CD14-positive monocyte (primary cell): ENCODE data around the gene ARID4B. TPM values are rescaled to one million over a fixed set of nuclear protein-coding genes. Genes with fewer than 3 reads are reported as not detected.

Experiments used
- DNase-seq, 3 donors: peaks; one replicate each; pipeline ENCODE4 v3.0.0-alpha.2; 2011 to 2022
- H2AFZ ChIP-seq: 2 replicates; pipeline ENCODE4 v1.6.0; 2012; ENCODE audit warnings: mild to moderate bottlenecking, low read depth, low read length, inconsistent platforms; ENCODE audit not compliant: insufficient read depth, poor library complexity, severe bottlenecking
- H3K27ac ChIP-seq, 2 donors: 1 replicate in 1 of 2; 2 replicates in 1 of 2; pipeline ENCODE4 v1.5.1; 2012 to 2013; ENCODE audit warnings: low read length in 2 of 2, control low read depth in 1 of 2, inconsistent platforms in 1 of 2, low read depth in 1 of 2, mild to moderate bottlenecking in 1 of 2
- H3K27me3 ChIP-seq, 2 donors: one replicate each; pipeline versions ENCODE4 v1.6.0 to v1.6.1; 2011 to 2013; ENCODE audit warnings: low read length in 2 of 2; ENCODE audit not compliant: control insufficient read depth in 2 of 2, insufficient read depth in 2 of 2
- H3K36me3 ChIP-seq, 2 donors: replicated peaks in 1 of 2; 1 replicate in 1 of 2; 2 replicates in 1 of 2; pipeline versions ENCODE4 v1.5.1 to v1.6.1; 2012 to 2013; ENCODE audit warnings: low read length in 2 of 2, control low read depth in 1 of 2, inconsistent platforms in 1 of 2, mild to moderate bottlenecking in 1 of 2; ENCODE audit not compliant: insufficient read depth in 2 of 2, control insufficient read depth in 1 of 2
- H3K4me1 ChIP-seq, 2 donors: 1 replicate in 1 of 2; 2 replicates in 1 of 2; pipeline versions ENCODE4 v1.5.1 to v1.6.1; 2012 to 2013; ENCODE audit warnings: low read length in 2 of 2, control low read depth in 1 of 2, inconsistent platforms in 1 of 2, mild to moderate bottlenecking in 1 of 2, moderate library complexity in 1 of 2; ENCODE audit not compliant: insufficient read depth in 2 of 2, control insufficient read depth in 1 of 2
- H3K4me2 ChIP-seq: replicated peaks from 2 replicates; pipeline ENCODE3; 2012; ENCODE audit warnings: low read length, moderate library complexity, mild to moderate bottlenecking; ENCODE audit not compliant: poor library complexity, severe bottlenecking; ENCODE audit errors: extremely low read depth
- H3K4me3 ChIP-seq, 3 experiments: fragments of 200-600 bp in 1 of 3; sonication (generic) in 1 of 3; replicated peaks in 1 of 3; 1 replicate in 2 of 3; 2 replicates in 1 of 3; pipeline ENCODE4 v1.5.1; 2011 to 2013; ENCODE audit warnings: low read length in 3 of 3, mild to moderate bottlenecking in 3 of 3, control low read depth in 2 of 3, low read depth in 2 of 3, inconsistent platforms in 1 of 3, moderate library complexity in 1 of 3
- H3K79me2 ChIP-seq: 2 replicates; pipeline ENCODE4 v1.6.0; 2012; ENCODE audit warnings: mild to moderate bottlenecking, control low read depth, inconsistent platforms, low read length, moderate library complexity; ENCODE audit not compliant: insufficient read depth
- H3K9ac ChIP-seq: 2 replicates; pipeline ENCODE4 v1.6.0; 2017; ENCODE audit warnings: low read length, mild to moderate bottlenecking; ENCODE audit not compliant: insufficient read depth, poor library complexity, severe bottlenecking
- H3K9me3 ChIP-seq, 2 donors: replicated peaks in 1 of 2; 1 replicate in 1 of 2; 2 replicates in 1 of 2; pipeline versions ENCODE4 v1.5.1 to v1.6.1; 2012 to 2013; ENCODE audit warnings: low read length in 2 of 2, control low read depth in 1 of 2; ENCODE audit not compliant: control insufficient read depth in 1 of 2, insufficient read depth in 1 of 2
- H4K20me1 ChIP-seq: 2 replicates; pipeline ENCODE4 v1.6.0; 2012; ENCODE audit warnings: mild to moderate bottlenecking, low read length, control low read depth, moderate library complexity; ENCODE audit not compliant: insufficient read depth
- H3K27ac Mint-ChIP-seq, 7 donors: one replicate each; pipeline ENCODE4 v1.8.0; 2020; ENCODE audit warnings: mild to moderate bottlenecking in 7 of 7, mixed read lengths in 7 of 7, moderate library complexity in 6 of 7, inconsistent platforms in 2 of 7
- H3K27me3 Mint-ChIP-seq, 3 donors: one replicate each; pipeline ENCODE4 v1.8.0; 2021 to 2022; ENCODE audit warnings: low read depth in 3 of 3, mild to moderate bottlenecking in 3 of 3, mixed read lengths in 3 of 3, moderate library complexity in 3 of 3, inconsistent platforms in 1 of 3
- H3K36me3 Mint-ChIP-seq, 2 donors: one replicate each; pipeline ENCODE4 v1.8.0; 2020; ENCODE audit warnings: mixed read lengths in 2 of 2, inconsistent platforms in 1 of 2, mild to moderate bottlenecking in 1 of 2
- H3K4me1 Mint-ChIP-seq: one replicate; pipeline ENCODE4 v1.8.0; 2020; ENCODE audit warnings: mild to moderate bottlenecking, mixed read lengths
- H3K4me3 Mint-ChIP-seq, 2 donors: one replicate each; pipeline ENCODE4 v1.8.0; 2020; ENCODE audit warnings: mild to moderate bottlenecking in 2 of 2, mixed read lengths in 2 of 2, moderate library complexity in 1 of 2
- H3K9me3 Mint-ChIP-seq, 7 donors: one replicate each; pipeline ENCODE4 v1.8.0; 2020 to 2022; ENCODE audit warnings: mixed read lengths in 7 of 7, mild to moderate bottlenecking in 6 of 7, moderate library complexity in 6 of 7, inconsistent platforms in 2 of 7
- WGBS: methylation state at CpG from one replicate; pipeline ENCODE4 v1.1.5; 2013; ENCODE audit warnings: missing lambda C conversion rate; ENCODE audit not compliant: insufficient coverage; 5-methylcytosine and 5-hydroxymethylcytosine counted together
- intact Hi-C, 2 donors: fragments of 100-400 bp; cut with micrococcal nuclease; formaldehyde crosslinking; loops; one replicate each; pipeline versions ENCODE4 v1.15.0 to v1.15.1; 2023
- polyA plus RNA-seq, 3 donors: library from polyadenylated mRNA; depleted of rRNA in 1 of 3; unstranded in 2 of 3; stranded (reverse) in 1 of 3; fragments of 300-500 nt in 2 of 3; fragments of >200 nt in 1 of 3; fragmentation: Illumina TruSeq in 2 of 3; gene quantifications; 1 replicate in 2 of 3; 2 replicates in 1 of 3; pipeline ENCODE4 v1.2.3, GENCODE V29; 2012 to 2021
- TF ChIP-seq, protein P1 (sequence below): fragments of 200-600 bp; IDR thresholded peaks from one replicate; pipeline ENCODE4 v1.8.0; 2022; ENCODE audit warnings: antibody characterized with exemption, mild to moderate bottlenecking

Gene ARID4B
- polyA plus RNA-seq, 3 donors, result 9.3 to 15.4 (median 11.1) TPM

DNA sequence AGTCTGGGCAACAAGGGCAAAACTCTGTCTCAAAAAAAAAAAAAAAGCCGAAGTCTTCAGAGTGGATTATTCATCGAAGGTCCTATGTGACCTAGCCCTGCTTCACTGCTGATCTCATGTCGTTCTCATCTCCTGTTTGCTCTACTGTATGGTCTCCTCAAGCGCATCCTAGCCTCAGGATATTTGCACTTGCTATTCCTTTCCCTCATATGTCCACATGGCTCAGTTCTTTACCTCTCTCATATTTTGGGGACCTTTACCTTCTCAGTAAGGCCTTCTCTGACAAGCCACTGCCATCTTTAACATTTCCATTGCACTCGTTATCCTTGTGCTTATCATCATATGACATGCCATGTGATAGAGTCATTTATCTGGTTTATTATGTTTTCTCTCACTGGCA lies 41.8 kb upstream of the ARID4B start:
- no peak for DNase-seq
- H3K27ac ChIP-seq, result no peak overlapping the region
- no peak overlapping the region for H3K4me2 ChIP-seq
- no peak overlapping the region for H3K4me3 ChIP-seq
- no peak overlapping the region for H2AFZ ChIP-seq
- H3K9me3 ChIP-seq, result no peaks in the 10 kb centered on the region
- Mint-ChIP-seq H3K36me3 (peaks cover 2 to 17% of the 10 kb centered on the region in 2 donors), H3K4me3 (no peak overlapping the region), H3K9me3 (no peaks in the 10 kb centered on the region), H3K4me1 (peaks cover 22% of the 10 kb centered on the region), H3K27ac (peak overlapping the region in 1 of 7 donors; percentile 40), H3K27me3 (peaks cover 0 to 3% (median 0%) of the 10 kb centered on the region in 3 donors)
- 94% methylated on average over 3 of the region's 5 CpGs for WGBS
- TF ChIP-seq, protein P1, sequence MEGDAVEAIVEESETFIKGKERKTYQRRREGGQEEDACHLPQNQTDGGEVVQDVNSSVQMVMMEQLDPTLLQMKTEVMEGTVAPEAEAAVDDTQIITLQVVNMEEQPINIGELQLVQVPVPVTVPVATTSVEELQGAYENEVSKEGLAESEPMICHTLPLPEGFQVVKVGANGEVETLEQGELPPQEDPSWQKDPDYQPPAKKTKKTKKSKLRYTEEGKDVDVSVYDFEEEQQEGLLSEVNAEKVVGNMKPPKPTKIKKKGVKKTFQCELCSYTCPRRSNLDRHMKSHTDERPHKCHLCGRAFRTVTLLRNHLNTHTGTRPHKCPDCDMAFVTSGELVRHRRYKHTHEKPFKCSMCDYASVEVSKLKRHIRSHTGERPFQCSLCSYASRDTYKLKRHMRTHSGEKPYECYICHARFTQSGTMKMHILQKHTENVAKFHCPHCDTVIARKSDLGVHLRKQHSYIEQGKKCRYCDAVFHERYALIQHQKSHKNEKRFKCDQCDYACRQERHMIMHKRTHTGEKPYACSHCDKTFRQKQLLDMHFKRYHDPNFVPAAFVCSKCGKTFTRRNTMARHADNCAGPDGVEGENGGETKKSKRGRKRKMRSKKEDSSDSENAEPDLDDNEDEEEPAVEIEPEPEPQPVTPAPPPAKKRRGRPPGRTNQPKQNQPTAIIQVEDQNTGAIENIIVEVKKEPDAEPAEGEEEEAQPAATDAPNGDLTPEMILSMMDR, result no peak
- intact Hi-C loops, result loop anchor here in 1 of 2 donors (5.0 kb wide), 1 partner anchor 43 kb away; the partner anchor contains the start of genes ARID4B and GGPS1
- peaks cover 11 to 17% of the 10 kb centered on the region in 2 donors for H3K4me1 ChIP-seq
- no peaks in the 10 kb centered on the region for H4K20me1 ChIP-seq
- H3K79me2 ChIP-seq, result peaks cover 61% of the 10 kb centered on the region
- H3K27me3 ChIP-seq, result no peaks in the 10 kb centered on the region
- H3K36me3 ChIP-seq, result no peaks in the 10 kb centered on the region
- H3K9ac ChIP-seq, result no peak overlapping the region

DNA sequence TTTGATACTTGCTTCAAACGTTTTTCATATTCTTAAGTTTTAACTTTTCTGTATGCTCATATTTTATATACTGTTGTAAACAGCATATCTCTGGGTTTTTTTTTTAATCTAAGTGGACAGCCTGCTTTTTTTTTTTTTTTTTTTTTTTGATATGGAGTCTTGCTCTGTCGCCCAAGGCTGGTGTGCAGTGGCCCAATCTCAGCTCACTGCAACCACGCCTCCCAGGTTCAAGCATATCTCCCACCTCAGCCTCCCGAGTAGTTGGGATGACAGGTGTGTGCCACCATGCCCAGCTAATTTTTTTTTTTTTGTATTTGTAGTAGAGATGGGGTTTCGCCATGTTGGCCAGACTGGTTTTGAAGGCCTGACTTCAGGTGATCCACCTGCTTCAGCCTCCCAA lies 40.4 kb upstream of the ARID4B start:
- Mint-ChIP-seq H3K4me1 (peaks cover 22% of the 10 kb centered on the region), H3K9me3 (no peaks in the 10 kb centered on the region), H3K27ac (no peak overlapping the region), H3K36me3 (peaks cover 2 to 14% of the 10 kb centered on the region in 2 donors), H3K4me3 (no peak overlapping the region), H3K27me3 (peaks cover 0 to 5% (median 0%) of the 10 kb centered on the region in 3 donors)
- H2AFZ ChIP-seq, result peak overlapping the region; percentile 98
- TF ChIP-seq, protein P1, result no peak
- H3K79me2 ChIP-seq, result peaks cover 54% of the 10 kb centered on the region
- H3K27me3 ChIP-seq, result no peaks in the 10 kb centered on the region
- intact Hi-C loops, result loop anchor here in 1 of 2 donors (5.0 kb wide), 1 partner anchor 41 kb away; the partner anchor contains the start of genes ARID4B and GGPS1
- H4K20me1 ChIP-seq, result no peaks in the 10 kb centered on the region
- peaks cover 11 to 17% of the 10 kb centered on the region in 2 donors for H3K4me1 ChIP-seq
- H3K9me3 ChIP-seq, result no peaks in the 10 kb centered on the region
- no peak overlapping the region for H3K27ac ChIP-seq
- 100% methylated on average over 1 of the region's 5 CpGs for WGBS
- H3K36me3 ChIP-seq, result no peaks in the 10 kb centered on the region
- no peak overlapping the region for H3K9ac ChIP-seq
- no peak for DNase-seq
- H3K4me2 ChIP-seq, result peak overlapping the region; percentile 87
- peak overlapping the region in 1 of 3 experiments; percentile 96 for H3K4me3 ChIP-seq
